Measurements from ENCODE around the gene MTHFD2L. TPM values are rescaled to one million over a fixed set of nuclear protein-coding genes. Genes with fewer than 3 reads are reported as not detected.

The MTHFD2L gene
- total RNA-seq, 2 donors from 2014 or later, result 9.5 to 12.6 TPM

DNA sequence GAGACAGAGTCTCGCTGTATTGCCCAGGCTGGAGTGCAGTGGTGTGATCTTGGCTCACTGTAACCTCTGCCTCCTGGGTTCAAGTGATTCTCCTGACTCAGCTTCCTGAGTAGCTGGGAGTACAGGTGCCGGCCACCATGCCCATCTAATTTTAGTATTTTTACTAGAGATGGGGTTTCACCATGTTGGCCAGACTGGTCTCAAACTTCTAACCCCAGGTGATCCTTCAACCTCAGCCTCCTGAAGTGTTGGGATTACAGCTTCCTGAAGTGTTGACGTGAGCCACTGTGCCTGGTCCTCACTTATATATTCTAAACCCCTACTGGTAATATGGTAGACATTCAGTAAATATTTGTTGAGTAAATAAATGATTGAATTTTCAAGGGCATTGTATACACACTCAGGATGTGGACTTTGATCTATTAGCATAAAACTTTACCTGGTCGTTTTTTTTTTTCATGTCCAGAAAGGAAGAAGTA, 33.0 kb downstream of the MTHFD2L start:
- H3K27me3 ChIP-seq, result no peaks in the 10 kb centered on the region
- no peaks in the 10 kb centered on the region for H3K4me1 ChIP-seq
- no peaks in the 10 kb centered on the region for H3K9me3 ChIP-seq
- H3K9ac ChIP-seq (ENCODE audit: low read depth in 2 of 2, low read length in 2 of 2), result no peak overlapping the region
- H3K27ac ChIP-seq, result no peak overlapping the region
- TF ChIP-seq, protein P1, sequence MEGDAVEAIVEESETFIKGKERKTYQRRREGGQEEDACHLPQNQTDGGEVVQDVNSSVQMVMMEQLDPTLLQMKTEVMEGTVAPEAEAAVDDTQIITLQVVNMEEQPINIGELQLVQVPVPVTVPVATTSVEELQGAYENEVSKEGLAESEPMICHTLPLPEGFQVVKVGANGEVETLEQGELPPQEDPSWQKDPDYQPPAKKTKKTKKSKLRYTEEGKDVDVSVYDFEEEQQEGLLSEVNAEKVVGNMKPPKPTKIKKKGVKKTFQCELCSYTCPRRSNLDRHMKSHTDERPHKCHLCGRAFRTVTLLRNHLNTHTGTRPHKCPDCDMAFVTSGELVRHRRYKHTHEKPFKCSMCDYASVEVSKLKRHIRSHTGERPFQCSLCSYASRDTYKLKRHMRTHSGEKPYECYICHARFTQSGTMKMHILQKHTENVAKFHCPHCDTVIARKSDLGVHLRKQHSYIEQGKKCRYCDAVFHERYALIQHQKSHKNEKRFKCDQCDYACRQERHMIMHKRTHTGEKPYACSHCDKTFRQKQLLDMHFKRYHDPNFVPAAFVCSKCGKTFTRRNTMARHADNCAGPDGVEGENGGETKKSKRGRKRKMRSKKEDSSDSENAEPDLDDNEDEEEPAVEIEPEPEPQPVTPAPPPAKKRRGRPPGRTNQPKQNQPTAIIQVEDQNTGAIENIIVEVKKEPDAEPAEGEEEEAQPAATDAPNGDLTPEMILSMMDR (IDR thresholded peaks at IDR 0.05), result no peak
- intact Hi-C loops (cut with DNase I), result loop anchor here (10.0 kb wide), 1 partner anchor 484 kb away; no protein-coding TSS in a partner anchor
- no peaks in the 10 kb centered on the region for H3K36me3 ChIP-seq
- DNase-seq, result no peak
- no peak overlapping the region for H3K4me3 ChIP-seq

DNA sequence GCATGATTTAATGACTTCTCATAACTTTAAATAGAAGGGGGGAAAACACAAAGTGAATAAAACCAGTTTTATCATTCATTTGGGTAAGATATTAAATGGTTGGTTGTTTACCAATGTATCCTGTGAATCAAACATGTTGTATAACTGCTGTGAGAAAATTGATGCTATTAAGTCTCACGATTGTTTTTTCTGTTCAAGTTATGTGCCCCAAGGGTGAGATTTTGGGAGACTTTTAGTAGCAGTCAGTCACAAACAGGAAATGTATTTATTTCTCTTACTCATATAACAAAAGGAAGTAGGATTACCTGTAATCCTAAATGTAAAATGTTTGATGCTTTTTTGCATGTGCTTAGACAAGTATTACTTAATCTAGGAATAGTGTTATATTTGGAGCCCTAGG, 39.2 kb downstream of the MTHFD2L start:
- Histone ChIP-seq H3K9me3 (no peaks in the 10 kb centered on the region), H3K27me3 (no peaks in the 10 kb centered on the region), H3K27ac (no peak overlapping the region), H3K4me3 (no peak overlapping the region), H3K9ac (ENCODE audit: low read depth in 2 of 2, low read length in 2 of 2) (no peak overlapping the region), H3K4me1 (no peaks in the 10 kb centered on the region), H3K36me3 (no peaks in the 10 kb centered on the region)
- TF ChIP-seq, protein P1 (IDR thresholded peaks at IDR 0.05), result no peak
- DNase-seq, result no peak
- intact Hi-C loops (cut with DNase I), result loop anchor here (10.0 kb wide), 1 partner anchor 478 kb away; no protein-coding TSS in a partner anchor

DNA sequence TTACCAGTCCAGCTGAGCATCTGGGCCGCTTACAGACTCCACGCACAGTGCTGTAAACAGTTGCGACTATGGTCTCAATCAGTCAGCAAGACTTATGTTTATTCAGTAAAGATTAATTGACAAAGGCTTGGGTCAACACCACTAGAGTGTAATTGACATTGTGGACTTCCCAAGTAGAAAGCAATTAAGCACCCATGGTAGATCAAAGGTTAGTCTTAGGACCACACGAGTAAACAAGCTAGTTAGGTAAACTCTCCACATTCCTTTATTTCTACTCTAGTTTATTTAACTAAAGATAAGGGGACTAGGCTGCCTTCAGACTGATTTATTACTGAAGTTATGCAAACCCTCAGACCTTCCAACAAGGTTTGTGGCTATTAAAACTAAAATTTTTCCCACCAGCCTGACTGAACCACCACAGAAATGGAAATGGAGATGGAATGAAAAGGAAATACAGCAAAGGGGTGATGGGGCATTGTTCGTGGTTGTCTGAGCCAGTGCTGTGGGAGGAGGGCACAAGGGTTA, 44.2 kb downstream of the MTHFD2L start:
- intact Hi-C loops (cut with DNase I), result no loop called here
- no peak for DNase-seq

DNA sequence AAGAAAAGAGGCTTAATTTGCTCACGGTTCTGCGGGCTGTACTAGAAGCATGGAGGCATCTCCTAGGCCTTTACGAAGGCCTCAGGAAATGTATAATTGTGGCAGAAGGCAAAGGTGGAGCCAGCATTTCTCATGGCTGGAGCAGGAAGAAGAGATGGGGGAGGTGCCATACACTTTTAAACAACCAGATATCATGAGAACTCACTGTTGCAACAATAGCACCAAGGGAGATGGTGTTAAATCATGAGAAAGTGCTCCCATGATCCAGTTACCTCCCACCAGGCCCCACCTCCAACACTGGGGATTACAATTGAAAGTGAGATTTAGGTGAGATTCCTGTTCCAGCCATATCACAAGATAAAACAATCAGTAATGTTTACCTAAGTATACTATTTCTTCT, 45.5 kb downstream of the MTHFD2L start:
- H3K9ac ChIP-seq (ENCODE audit: low read depth in 2 of 2, low read length in 2 of 2), result no peak overlapping the region
- H3K4me3 ChIP-seq, result no peak overlapping the region
- H3K27me3 ChIP-seq, result no peaks in the 10 kb centered on the region
- TF ChIP-seq, protein P1 (IDR thresholded peaks at IDR 0.05), result no peak
- H3K4me1 ChIP-seq, result no peaks in the 10 kb centered on the region
- intact Hi-C loops (cut with DNase I), result no loop called here
- no peaks in the 10 kb centered on the region for H3K9me3 ChIP-seq
- H3K36me3 ChIP-seq, result no peaks in the 10 kb centered on the region
- H3K27ac ChIP-seq, result no peak overlapping the region
- DNase-seq, result no peak

More for the DNA sequence above, 44.2 kb downstream of the MTHFD2L start:
- Histone ChIP-seq H3K4me1 (no peaks in the 10 kb centered on the region), H3K4me3 (no peak overlapping the region), H3K9ac (ENCODE audit: low read depth in 2 of 2, low read length in 2 of 2) (no peak overlapping the region), H3K27ac (no peak overlapping the region), H3K9me3 (no peaks in the 10 kb centered on the region), H3K27me3 (no peaks in the 10 kb centered on the region), H3K36me3 (no peaks in the 10 kb centered on the region)
- TF ChIP-seq, protein P1 (IDR thresholded peaks at IDR 0.05), result no peak

DNA sequence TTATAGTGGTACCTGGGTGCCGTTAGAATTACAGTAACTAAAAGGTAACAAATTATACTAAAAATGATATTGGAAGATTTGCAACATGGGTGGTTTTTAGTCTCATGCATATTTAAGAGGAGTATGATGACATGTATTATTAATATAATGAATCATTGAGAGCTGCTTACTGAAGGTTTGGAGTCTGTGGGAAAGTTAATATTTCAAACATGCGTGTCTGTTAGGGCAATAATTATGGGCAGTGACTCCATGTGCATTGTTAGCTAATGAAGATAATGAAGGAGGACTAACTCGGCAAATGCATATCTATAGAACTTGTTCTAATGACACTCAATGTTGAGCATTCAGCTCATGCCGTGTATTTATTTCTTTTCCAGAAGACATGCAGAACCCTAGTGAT, 47.1 kb downstream of the MTHFD2L start:
- no peak overlapping the region for H3K4me3 ChIP-seq
- no peaks in the 10 kb centered on the region for H3K36me3 ChIP-seq
- H3K9me3 ChIP-seq, result no peaks in the 10 kb centered on the region
- H3K27me3 ChIP-seq, result no peaks in the 10 kb centered on the region
- H3K27ac ChIP-seq, result no peak overlapping the region
- no peak overlapping the region for H3K9ac ChIP-seq (ENCODE audit: low read depth in 2 of 2, low read length in 2 of 2)
- intact Hi-C loops (cut with DNase I), result no loop called here
- H3K4me1 ChIP-seq, result no peaks in the 10 kb centered on the region
- TF ChIP-seq, protein P1 (IDR thresholded peaks at IDR 0.05), result no peak
- no peak for DNase-seq
